SIG-M5 treated with dmso at 0.1 percent for 504 hours (cell line): ENCODE measurements around the gene CCDC107.
"Not testable (repeated sequence)": the region's sequence is repeated elsewhere in the genome, so short reads cannot be mapped to it uniquely, and the experiment has no call there.

ENCODE experiments used
- DNase-seq: peaks from one replicate; lab custom pipeline; 2025; ENCODE audit not compliant: unreplicated experiment; lab: John Stamatoyannopoulos, UW

Gene CCDC107

DNA sequence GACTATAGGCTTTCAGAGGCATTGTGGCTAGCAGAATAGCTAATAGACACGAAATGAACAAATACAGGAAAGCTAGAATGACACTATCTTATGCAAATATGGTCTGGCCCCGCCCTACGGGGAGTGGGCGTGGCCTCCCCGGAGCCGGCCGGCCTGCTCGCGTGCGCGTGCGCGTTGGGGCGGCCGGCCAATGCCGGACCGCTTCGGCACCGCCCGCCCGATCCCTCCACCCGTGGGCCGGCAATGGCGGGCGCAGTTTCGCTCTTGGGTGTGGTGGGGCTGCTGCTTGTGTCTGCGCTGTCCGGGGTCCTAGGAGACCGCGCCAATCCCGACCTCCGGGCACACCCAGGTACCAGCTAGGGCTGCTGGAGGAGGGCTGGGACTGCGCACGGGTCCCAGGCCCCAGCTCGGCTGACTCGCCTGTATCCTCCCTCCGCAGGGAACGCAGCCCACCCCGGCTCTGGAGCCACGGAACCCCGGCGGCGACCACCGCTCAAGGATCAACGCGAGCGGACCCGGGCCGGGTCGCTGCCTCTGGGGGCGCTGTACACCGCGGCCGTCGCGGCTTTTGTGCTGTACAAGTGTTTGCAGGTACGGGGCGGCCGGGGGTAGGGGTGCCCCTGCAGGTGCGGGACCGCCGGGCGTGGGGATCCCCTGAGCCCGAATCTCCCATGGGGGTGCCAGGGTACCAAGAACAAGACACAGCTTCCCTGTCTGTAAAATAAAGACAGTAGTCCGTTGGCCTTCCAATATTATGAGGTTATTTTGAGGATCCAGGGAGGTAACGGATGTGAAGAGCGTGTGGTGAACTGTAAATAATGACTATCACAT lies at the start of gene CCDC107:
TSS of gene CCDC107 (plus strand) at position 156 of the 831 bp plus-strand sequence. CDS start at position 244, 88 bp downstream.
- peak; percentile 67 for DNase-seq

- no peak for DNase-seq
Observed at GRCh38 chr9:35609001-35609819, 48.9 kb upstream of the CCDC107 start.

DNA sequence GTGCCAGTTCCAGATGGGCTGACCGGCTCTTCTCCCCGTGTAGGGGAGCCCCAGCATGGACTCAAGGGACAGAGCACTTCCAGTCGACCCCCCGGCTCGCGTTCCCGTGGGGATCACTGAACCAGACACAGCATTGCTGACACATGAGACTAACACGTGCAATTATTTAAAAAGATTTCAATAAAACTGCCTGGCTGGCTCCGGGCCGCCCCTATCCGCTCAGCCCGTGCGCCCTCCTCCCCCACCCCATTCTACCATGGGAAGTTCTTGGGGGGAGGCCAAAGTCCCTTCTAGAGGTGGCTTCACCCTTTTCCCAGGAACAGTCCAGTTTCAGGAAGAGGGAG lies 48.3 kb upstream of the CCDC107 start:
- DNase-seq = no peak

GRCh38 chr9:35611230-35611797 lies 46.8 kb upstream of the CCDC107 start:
- DNase-seq = peak; percentile 58

- not testable (repeated sequence) for DNase-seq
Observed at GRCh38 chr9:35612066-35612465, 46.0 kb upstream of the CCDC107 start.

- DNase-seq = no peak
Observed at GRCh38 chr9:35612843-35613242, 45.2 kb upstream of the CCDC107 start.

- DNase-seq = no peak
Observed at GRCh38 chr9:35615981-35616680, 42.0 kb upstream of the CCDC107 start.

DNA sequence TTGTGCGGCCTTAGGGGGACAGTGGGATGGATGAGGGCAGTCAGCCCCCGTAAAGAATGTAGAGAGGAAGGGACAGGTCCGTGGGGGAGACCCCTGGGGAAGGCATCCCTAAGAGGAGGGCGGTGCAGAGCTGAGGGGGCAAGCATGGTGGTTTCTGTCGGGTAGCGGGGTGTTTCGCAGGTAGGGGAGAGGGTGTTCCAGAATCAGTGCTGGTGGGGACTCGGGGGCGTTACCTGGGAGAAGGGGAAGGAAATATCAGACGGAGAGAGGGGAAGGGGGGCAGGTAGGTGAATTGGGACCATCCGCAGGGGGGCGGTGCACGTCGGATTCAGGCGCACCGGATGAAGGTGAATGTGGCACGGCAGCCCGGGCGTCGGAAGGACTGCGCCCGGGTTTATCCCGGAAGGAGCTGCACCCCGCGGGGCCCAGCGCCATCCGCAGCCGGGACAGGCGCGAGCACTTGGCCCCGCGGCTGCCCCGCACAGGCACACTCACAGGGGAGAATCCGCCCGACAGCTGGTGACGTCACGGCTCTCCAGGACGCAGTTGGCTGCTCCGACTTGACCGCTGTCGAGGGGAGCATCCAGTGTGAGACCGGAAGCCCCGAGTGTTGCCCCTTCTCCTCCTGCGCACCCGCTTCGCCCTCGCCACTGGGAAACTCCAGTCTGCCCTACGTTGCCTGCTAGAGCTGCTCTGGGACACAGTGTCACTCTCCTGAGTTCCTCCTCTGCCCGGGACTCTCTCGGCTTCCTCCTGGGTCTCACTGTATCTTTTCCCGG lies 41.2 kb upstream of the CCDC107 start:
- no peak for DNase-seq

- no peak for DNase-seq
Observed at GRCh38 chr9:35617548-35617947, 40.5 kb upstream of the CCDC107 start.

DNA sequence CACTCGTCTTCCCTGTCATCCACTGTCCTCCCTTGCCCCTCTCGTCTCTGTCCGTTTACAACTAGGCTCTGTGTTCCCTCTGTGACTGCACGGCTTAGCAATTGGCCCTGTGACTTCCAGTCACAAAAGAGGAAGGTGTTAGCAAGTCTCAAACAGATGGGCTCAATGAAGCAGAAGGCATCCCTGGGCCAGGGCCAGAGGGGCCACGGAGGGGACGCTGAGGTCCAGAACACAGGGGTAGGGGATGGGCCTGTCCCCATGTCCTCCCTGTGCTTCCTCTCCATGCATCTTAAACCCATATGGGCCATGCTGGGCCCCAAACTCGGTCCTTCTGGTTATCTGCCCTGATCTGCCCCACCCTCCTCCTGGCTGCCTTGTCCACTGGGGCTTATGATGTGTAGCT lies 39.8 kb upstream of the CCDC107 start, which contains the start of gene CD72:
TSS of gene CD72 (minus strand) at position 89 of the 403 bp plus-strand sequence. CDS start 110 bp downstream, outside the sequence.
- no peak for DNase-seq

- no peak for DNase-seq
Observed at GRCh38 chr9:35618854-35619799, 39.0 kb upstream of the CCDC107 start.

DNA sequence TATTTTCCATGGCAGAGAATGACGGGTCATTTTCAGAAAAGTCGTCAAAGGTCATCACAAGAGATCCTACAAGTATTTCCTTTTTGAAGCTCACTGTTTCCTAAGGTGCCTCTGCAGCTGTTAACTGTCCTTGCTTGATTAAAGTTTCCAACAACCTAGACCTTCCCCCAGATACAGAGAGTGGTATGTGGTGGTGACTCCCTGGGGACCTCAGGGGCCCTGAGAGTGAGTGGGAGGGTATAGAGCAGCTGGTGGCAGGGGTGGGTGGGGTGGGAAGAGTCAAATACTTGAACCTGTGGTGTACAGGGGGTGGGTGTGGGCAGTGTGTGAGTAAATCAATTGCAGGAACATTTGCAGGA lies 38.3 kb upstream of the CCDC107 start:
- no peak for DNase-seq

DNA sequence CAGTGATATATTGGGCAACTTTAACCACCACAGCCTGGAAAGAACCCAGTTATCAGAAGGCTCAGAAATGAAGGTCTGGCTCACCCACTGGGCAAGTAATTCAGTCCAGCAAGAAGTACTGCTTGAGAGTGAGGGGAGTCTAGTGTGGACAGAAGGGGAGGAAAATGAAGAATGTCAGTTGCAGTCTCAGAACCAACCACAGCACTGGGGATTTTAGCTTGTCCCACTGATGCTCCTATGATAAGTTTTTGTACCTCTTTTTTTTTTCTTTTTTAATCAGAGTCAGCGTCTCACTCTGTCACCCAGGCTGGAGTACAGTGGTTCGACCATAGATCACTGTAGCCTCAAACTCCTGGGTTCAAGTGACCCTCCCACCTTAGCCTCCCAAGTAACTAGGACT lies 30.5 kb upstream of the CCDC107 start:
- no peak for DNase-seq

DNA sequence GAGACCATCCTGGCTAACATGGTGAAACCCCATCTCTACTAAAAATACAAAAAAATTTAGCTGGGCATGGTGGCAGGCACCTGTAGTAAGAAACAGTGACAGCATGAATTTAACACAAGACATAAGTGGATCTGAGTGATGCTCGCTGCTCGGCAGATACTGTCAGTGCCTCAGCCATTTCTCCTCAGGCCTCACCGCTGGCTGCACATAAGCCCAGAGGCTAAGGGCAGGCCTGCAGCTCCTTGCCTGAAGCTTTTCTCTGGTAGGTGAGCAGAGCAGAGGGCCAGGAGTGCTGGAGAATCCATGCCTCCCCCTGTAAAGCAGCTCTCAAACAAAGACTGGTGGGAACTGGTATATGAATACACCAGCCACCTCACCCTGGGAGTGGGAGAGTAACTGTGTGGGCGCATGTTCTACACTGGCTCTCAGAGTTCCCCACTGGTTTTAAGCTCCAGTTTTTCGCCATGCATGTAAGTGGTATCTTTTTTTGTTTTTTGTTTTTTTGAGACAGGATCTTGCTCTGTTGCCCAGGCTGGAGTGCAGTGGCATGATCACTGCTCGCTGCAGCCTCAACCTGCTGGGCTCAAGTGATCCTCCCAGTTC lies 29.6 kb upstream of the CCDC107 start:
- DNase-seq = no peak

- no peak for DNase-seq
Observed at GRCh38 chr9:35629597-35629996, 28.5 kb upstream of the CCDC107 start.

DNA sequence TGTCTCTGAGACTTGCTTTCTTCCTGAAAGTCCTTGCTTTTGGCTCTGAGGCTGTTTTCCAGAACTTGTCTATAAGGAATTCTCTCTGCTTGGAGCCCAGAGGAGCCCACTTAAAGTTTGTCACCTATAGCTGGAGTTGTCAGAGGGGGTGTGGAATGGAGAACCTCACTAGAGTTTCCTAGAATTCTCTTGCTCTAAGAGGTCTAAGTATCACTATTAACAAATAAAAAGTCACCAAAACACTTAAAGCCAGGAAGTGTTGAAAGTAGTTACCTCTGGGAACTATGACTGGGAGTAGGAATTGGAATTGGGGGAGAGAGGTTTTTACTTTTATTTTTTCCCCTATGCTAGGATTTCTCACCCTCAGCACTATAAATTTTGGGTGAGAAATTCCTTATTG lies 22.4 kb upstream of the CCDC107 start:
- DNase-seq = no peak

- DNase-seq = peak; percentile 31
Observed at GRCh38 chr9:35636135-35636876, 21.8 kb upstream of the CCDC107 start.

GRCh38 chr9:35636877-35637246 lies 21.2 kb upstream of the CCDC107 start:
- DNase-seq = not testable (repeated sequence)
